Left renal cortex interstitium (tissue), 4 donors: ENCODE data around the gene OSBP. TPM values are rescaled to one million over a fixed set of nuclear protein-coding genes. Genes with fewer than 3 reads are reported as not detected.
"Not testable (repeated sequence)": the region's sequence is repeated elsewhere in the genome, so short reads cannot be mapped to it uniquely, and the experiment has no call there.

Experiments used
- DNase-seq, 4 donors: peaks; one replicate each; pipeline ENCODE4 v3.0.0-alpha.2; 2013; ENCODE audit warnings: low read depth in 4 of 4, low spot score in 2 of 4, missing footprints in 1 of 4
- polyA plus RNA-seq, 4 donors: library from polyadenylated mRNA; unstranded; fragments of 120-200 nt; gene quantifications; one replicate each; pipeline ENCODE4 v1.2.1, GENCODE V29; 2013; ENCODE audit not compliant: insufficient read length in 4 of 4

OSBP gene
- polyA plus RNA-seq, 4 donors: 47.3 to 58.7 (median 52.2) TPM

- no peak for DNase-seq
Measured at GRCh38 chr11:59555601-59556114, 59.9 kb downstream of the OSBP start.

- no peak for DNase-seq
Measured at GRCh38 chr11:59553323-59553722, 62.3 kb downstream of the OSBP start.

DNA sequence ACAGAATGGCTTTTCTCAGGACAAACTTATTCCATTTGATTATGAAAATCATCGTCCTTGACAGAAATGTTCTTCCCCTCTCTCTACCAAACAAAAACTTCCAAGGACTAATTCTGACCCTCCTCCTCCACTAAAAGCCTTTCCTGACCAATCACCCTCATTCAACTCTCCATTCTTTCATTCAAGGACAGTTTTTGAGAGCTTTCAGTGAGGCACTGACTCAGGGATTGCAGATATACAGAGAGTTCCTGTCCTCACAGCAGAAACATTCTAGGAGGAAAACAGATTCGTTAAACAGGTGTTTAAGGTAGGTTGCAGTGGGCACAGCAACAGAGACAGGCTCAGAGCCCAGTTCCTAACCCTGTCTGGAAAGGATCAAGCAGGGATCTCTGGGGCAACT, 62.7 kb downstream of the OSBP start:
- no peak for DNase-seq

DNA sequence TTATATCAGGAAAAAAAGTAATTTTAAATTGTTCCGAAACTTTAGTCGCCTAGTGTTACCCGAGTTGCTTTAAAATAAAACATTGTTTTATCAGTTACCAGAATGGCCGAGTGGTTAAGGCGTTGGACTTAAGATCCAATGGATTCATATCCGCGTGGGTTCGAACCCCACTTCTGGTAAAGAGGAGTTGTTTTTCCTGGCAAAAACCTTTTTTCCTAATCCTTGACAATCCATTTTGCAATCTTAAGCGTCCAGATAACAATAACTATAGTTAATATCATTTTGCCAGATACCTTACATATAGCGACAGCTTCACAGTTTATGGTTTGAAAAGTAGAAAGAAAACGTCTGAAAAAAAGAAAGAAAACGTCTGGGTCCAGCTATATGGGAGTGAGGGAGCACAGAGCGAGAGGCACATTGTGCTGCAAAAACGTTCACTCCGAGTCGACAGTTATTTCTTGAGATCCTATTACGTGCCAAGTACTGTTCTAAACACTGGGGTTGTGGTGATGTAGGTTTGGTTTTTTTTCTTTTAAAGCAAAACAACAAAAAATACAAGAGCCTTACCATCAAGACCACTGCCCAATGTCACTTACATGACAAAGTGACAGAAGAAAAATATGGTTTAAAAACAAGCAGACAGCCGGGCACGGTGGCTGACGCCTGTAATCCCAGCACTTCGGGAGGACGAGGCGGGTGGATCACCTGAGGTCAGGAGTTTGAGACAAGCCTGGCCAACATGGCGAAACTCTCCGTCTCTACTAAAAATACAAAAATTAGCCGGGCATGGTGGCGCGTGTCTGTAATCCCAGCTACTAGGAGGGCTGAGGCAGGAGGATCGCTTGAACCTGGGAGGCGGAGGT, 63.7 kb downstream of the OSBP start:
- DNase-seq: peak in 1 of 4 donors; percentile 55

- DNase-seq: peak in 1 of 4 donors; percentile 81
Measured at GRCh38 chr11:59550842-59551658, 64.5 kb downstream of the OSBP start.

GRCh38 chr11:59550368-59550841, 65.2 kb downstream of the OSBP start:
- DNase-seq: peak in 2 of 4 donors; percentile 90 to 97

DNA sequence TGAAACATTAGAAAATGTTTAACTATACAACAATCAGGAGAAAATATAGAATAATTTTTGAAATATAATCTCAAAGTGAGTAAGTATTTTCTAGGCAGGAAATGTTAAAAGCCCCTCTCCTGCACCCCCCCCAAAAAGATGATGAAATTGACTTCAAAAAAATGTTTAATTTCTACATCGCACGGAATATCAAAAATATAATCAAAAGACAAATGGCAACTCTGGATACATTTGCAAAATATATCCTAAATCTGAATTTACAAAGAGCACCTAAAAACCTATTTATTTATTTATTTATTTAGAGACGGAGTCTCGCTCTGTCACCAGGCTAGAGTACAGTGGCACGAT, 67.3 kb downstream of the OSBP start:
- DNase-seq: no peak

DNA sequence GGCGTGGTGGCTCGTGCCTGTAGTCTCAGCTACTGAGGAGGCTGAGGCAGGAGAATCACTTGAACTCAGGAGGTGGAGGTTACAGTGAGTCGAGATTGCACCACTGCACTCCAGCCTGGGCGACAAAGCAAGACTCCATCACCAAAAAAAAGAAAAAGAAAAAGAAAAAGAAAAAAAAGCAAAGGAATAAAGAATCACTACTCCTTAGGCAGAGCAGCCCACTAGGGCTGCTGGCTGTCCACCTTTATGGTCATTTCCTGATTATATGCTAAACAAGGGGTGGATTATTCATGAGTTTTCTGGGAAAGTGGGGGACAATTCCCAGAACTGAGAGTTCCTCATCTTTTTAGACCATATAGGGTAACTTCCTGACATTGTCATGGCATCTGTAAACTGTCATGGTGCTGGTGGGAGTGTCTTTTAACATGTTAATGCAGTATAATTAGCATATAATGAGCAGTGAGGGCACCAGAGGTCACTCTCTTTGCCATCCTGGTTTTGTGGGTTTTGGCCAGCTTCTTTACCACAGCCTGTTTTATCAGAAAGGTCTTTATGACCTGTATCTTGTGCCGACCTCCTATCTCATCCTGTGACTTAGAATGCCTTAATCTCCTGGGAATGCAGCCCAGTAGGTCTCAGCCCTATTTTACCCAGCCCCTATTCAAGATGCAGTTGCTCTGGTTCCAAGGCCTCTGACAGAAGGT, 67.8 kb downstream of the OSBP start:
- not testable (repeated sequence) for DNase-seq

GRCh38 chr11:59545179-59546020, 70.2 kb downstream of the OSBP start:
- DNase-seq: no peak

DNA sequence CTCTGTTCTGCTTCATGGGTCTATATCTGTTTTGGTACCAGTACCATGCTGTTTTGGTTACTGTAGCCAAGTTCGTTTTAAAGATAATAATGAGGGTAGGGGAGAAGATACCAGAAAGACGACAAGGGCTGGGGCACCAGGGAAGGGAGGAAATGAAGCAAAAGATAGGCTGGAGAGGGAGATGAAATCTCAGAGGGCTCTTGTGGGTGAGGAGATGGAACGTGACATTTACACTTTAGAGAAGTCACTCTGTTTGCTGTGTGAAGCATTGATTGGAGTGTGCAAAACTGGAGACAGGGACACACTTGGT, 70.8 kb downstream of the OSBP start:
- no peak for DNase-seq

- not testable (repeated sequence) for DNase-seq
Measured at GRCh38 chr11:59543713-59544112, 71.9 kb downstream of the OSBP start.

DNA sequence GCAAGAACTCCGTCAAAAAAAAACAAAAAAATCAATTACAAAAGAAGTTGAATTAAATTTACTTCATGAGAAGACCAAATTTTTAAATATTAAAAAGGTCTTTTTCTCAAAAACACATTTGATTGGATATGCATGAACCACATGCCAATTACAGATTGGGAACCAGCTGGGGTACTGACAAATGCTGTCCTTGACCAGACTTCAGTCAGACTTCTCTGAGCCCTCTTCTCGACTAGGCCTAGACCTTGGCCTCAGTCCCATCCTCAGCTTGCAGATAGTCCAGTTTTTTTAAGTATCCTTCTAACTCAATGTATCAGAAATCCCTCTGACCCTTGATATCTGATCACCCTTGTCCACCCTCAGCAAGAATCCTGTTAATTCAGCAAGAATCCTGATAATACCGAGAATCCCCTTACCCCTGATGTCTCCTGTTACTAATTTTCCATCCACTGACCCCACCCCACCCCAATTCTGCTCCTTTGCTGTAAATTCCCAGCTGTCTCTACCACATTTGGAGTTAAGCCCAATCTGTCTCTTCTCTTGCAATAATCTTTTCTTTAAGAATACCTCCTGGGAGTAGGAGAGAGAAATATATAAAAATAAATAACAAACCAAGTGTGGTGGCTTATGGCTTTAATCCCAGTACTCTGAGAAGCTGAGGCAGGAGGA, 73.3 kb downstream of the OSBP start:
- no peak for DNase-seq

DNA sequence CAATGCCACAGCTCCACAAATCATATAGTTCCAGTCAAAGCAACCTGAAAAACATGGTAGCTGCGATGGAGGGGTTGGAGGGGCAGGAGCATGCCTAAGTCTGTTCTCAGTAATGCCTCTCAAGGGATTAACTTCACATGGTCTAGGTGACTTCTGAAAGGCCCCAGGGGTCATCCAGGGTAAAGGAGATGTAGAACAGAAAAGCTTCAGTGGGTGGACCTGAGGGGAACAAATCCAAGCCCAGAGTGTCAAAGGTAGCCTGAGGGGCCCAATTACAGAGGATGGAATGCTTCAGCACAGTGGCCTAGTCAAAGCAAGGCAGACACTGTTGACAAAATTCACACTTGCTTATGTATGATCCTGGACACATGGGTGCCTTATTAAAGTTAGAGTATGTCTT, 80.9 kb downstream of the OSBP start:
- no peak for DNase-seq

GRCh38 chr11:59532620-59533019, 83.0 kb downstream of the OSBP start:
- no peak for DNase-seq

DNA sequence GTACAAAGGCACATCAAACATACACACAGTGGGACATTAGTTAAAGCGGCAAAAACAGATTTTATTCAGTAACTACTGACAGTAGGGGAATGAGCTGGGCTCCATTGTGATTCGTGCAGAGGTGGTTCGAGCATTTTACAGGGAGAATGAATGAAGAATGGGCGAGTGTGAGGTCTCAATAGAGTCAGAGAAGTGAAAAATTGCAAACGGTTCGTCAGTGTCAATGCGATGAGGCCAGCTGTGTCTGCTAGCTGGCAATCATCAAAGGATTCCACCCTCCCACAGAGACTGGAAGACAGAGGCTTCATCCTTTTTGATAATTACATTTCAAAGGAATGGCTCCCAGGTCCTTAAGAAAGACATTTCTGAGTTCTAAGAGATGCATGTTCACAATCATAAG, 86.9 kb downstream of the OSBP start:
- DNase-seq: no peak
